Lung (tissue), 12 donors: ENCODE data around the gene RASA3. TPM values are rescaled to one million over a fixed set of nuclear protein-coding genes. Genes with fewer than 3 reads are reported as not detected.

Source experiments
- ATAC-seq: fragments of 200-7000 bp; cut with Tn5 transposase; one replicate; pipeline ENCODE4 v1.9.1; 2020; ENCODE audit warnings: moderate number of reproducible peaks; ENCODE audit not compliant: insufficient read depth, low FRiP score
- DNase-seq, 3 donors: peaks; one replicate each; pipeline ENCODE4 v3.0.0-alpha.2; 2013 to 2017
- H3K27ac ChIP-seq, 2 donors: one replicate each; pipeline ENCODE4 v1.5.1; 2013; ENCODE audit warnings: mild to moderate bottlenecking in 2 of 2, moderate library complexity in 2 of 2, control low read depth in 1 of 2, inconsistent platforms in 1 of 2, low read depth in 1 of 2, low read length in 1 of 2
- H3K27me3 ChIP-seq, 3 donors: one replicate each; pipeline ENCODE4 v1.5.1; 2013; ENCODE audit warnings: low read length in 2 of 3; ENCODE audit not compliant: control insufficient read depth in 3 of 3, insufficient read depth in 3 of 3
- H3K36me3 ChIP-seq, 4 donors: one replicate each; pipeline ENCODE4 v1.5.1; 2013; ENCODE audit warnings: low read length in 4 of 4, mild to moderate bottlenecking in 1 of 4, moderate library complexity in 1 of 4; ENCODE audit not compliant: control insufficient read depth in 4 of 4, insufficient read depth in 4 of 4
- H3K4me1 ChIP-seq, 5 donors: one replicate each; pipeline ENCODE4 v1.5.1; 2013; ENCODE audit warnings: low read length in 5 of 5, mild to moderate bottlenecking in 2 of 5, moderate library complexity in 1 of 5; ENCODE audit not compliant: control insufficient read depth in 5 of 5, insufficient read depth in 5 of 5
- H3K4me3 ChIP-seq: one replicate; pipeline ENCODE4 v1.5.1; 2013; ENCODE audit warnings: mild to moderate bottlenecking, control low read depth, moderate library complexity
- H3K9ac ChIP-seq, 2 donors: one replicate each; pipeline ENCODE4 v1.5.1; 2013; ENCODE audit warnings: low read length in 2 of 2, control low read depth in 1 of 2; ENCODE audit not compliant: insufficient read depth in 1 of 2
- H3K9me3 ChIP-seq, 4 donors: one replicate each; pipeline ENCODE4 v1.5.1; 2013; ENCODE audit warnings: low read length in 3 of 4, mild to moderate bottlenecking in 1 of 4, moderate library complexity in 1 of 4; ENCODE audit not compliant: control insufficient read depth in 4 of 4, insufficient read depth in 3 of 4
- WGBS, 2 donors: extraction: QIAGEN DNeasy Blood & Tissue Kit; methylation state at CpG; one replicate each; pipeline ENCODE4 v1.1.7; 2013; 5-methylcytosine and 5-hydroxymethylcytosine counted together
- polyA plus RNA-seq, 2 donors: library from polyadenylated mRNA; stranded (reverse); fragments of 200-250 nt; gene quantifications; one replicate each; pipeline ENCODE4 v1.2.1, GENCODE V29; 2013
- total RNA-seq, 2 donors: library from RNA; depleted of rRNA in 1 of 2; stranded (reverse); fragments of >200 nt in 1 of 2; gene quantifications; one replicate each; pipeline ENCODE4 v1.2.1, GENCODE V29; 2014 to 2021
- TF ChIP-seq, protein P1 (sequence below): IDR thresholded peaks from 2 replicates; pipeline ENCODE4 v1.5.1; 2012; ENCODE audit warnings: mild to moderate bottlenecking; ENCODE audit errors: control extremely low read depth, extremely low read depth
- donor health status: control.
- donor health status: control.
- donor health status: Bipolar disorder and iron deficiency.
- donor health status: healthy.
- donor health status: DM: yes; HTN: yes; CAD: no.

The RASA3 gene
- total and polyA plus RNA-seq, 4 donors, result 7.4 to 22.8 (median 16.2) TPM

DNA sequence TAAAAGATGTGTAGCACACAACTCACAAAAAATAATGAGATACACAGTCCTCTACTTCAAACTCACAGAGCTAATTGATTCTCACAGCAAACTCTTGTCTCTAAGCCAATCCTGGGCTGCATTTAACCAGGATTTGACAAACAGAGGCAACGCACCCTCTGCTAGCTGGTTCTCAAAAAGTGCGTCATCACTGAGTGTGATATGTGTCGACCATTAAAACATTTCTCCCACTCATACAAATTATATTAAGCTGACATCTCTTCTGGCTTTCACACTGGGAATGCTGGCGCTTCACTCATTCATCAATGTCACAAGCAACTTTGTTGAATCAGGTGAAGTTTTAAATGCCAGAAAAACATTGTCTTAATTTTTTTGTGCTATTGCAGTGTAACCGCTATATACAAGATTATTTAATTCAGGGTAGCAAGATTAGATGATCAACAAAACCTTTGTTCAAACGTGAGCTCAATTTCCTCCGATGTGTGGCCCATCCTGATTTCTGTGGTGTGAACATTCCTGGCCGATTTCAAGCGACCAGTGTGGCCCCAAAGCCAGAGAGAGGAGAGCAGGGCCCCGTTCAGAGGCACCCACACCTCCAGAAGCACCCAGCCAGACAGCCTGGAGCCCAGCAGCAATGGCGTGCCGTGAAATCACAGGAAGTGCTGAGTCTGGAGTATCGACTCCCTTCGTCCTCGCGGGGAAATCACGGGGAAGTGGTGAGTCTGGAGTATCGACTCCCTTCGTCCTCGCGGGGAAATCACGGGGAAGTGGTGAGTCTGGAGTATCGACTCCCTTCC is 49.4 kb downstream of the RASA3 start:
- Histone ChIP-seq H3K27ac (no peak overlapping the region), H3K9ac (no peak overlapping the region), H3K4me1 (peaks cover 0 to 7% (median 0%) of the 10 kb centered on the region in 5 donors), H3K9me3 (no peaks in the 10 kb centered on the region), H3K27me3 (no peaks in the 10 kb centered on the region), H3K4me3 (no peak overlapping the region), H3K36me3 (peaks cover 0 to 4% (median 0%) of the 10 kb centered on the region in 4 donors)
- 87 to 90% methylated on average over 23 of the region's 23 CpGs for WGBS, 2 donors
- ATAC-seq, result no peak
- peak in 1 of 3 donors; percentile 3 for DNase-seq
- TF ChIP-seq, protein P1, sequence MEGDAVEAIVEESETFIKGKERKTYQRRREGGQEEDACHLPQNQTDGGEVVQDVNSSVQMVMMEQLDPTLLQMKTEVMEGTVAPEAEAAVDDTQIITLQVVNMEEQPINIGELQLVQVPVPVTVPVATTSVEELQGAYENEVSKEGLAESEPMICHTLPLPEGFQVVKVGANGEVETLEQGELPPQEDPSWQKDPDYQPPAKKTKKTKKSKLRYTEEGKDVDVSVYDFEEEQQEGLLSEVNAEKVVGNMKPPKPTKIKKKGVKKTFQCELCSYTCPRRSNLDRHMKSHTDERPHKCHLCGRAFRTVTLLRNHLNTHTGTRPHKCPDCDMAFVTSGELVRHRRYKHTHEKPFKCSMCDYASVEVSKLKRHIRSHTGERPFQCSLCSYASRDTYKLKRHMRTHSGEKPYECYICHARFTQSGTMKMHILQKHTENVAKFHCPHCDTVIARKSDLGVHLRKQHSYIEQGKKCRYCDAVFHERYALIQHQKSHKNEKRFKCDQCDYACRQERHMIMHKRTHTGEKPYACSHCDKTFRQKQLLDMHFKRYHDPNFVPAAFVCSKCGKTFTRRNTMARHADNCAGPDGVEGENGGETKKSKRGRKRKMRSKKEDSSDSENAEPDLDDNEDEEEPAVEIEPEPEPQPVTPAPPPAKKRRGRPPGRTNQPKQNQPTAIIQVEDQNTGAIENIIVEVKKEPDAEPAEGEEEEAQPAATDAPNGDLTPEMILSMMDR, result no peak

DNA sequence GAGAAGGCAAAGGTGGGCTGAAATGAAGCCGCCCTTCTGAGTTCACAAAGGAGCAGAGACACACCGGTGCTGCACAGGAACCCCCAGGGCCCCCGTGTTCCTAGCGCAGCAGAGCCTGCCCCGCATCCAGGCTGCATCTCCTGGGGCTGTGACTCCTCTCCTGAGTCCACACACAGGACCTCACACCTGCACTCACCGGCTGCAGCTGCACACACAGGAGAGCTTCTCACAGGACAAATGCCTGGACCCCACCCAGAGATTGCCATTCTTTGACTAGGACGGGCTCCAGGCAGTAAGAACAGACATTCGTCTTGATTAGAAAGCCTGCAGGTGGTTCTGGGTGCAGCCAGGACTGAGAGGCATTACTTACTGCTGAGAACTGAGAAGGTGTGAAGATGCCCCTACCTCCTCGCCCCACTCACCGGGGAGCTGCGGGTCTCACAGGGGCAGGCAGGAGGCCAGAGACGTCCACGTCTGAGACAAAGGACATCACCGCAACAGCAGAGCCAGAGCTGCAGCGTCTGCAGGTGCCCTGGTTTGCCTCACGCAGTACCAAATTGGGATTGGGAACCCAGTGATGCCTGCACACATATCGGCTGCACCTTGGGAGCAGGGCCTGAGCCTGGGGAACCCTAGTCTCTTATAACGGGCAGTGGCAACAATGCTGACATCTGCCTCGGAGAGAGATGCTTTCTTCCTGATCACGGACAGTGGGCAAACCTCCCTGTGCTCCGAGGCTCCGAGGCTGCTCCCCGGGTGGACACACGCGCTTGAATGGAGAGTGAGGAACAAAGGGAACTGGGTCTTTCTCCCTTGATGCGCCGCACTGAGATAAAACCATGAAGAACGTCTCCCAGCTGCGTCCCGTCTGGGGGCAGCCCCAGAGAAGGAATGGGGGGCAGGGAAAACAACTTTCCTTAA is 50.4 kb downstream of the RASA3 start:
- no peak overlapping the region for H3K27ac ChIP-seq
- H3K9ac ChIP-seq, result no peak overlapping the region
- peaks cover 0 to 9% (median 4%) of the 10 kb centered on the region in 5 donors for H3K4me1 ChIP-seq
- H3K36me3 ChIP-seq, result peaks cover 0 to 4% (median 0%) of the 10 kb centered on the region in 4 donors
- WGBS, 2 donors, result 91 to 94% methylated on average over 30 of the region's 30 CpGs
- no peaks in the 10 kb centered on the region for H3K27me3 ChIP-seq
- TF ChIP-seq, protein P1, result no peak
- ATAC-seq (no peak), DNase-seq (peak in 1 of 3 donors; percentile 13)
- no peak overlapping the region for H3K4me3 ChIP-seq
- no peaks in the 10 kb centered on the region for H3K9me3 ChIP-seq

DNA sequence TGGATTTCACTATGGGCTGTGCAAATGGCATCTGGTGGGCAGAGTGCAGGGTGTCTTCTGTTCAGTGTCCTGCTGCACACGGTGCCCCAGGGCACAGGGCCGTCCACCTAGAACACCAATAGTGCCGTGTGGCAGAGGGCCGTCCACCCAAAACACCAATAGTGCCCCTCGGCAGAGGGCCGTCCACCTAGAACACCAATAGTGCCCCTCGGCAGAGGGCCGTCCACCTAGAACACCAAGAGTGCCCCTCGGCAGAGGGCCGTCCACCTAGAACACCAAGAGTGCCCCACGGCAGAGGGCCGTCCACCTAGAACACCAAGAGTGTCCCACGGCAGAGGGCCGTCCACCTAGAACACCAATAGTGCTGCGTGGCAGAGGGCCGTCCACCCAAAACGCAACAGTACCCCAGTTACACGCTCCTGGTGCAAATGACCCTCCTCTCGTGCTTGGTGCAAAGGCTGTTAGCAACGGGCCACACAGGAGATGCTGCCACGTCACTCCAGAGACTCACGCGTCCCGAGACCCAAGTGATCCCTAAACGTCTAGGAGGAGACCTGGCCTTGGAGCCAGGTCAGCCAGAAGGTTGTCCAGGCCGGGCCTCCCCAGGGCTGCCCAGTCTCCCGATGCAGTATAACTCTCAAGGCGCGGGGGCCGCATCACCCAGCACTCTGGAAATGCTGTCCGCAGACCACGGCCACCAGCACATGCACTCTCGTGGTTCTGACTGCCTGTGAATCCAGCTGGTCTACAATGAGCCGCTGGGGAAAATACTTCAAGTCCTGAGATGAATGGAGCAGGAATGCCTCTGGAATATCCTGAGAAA is 51.5 kb downstream of the RASA3 start:
- Histone ChIP-seq H3K4me1 (peaks cover 0 to 14% (median 5%) of the 10 kb centered on the region in 5 donors), H3K27ac (no peak overlapping the region)
- peak in 1 of 3 donors; percentile 11 for DNase-seq

More for the DNA sequence above, 51.5 kb downstream of the RASA3 start:
- no peaks in the 10 kb centered on the region for H3K9me3 ChIP-seq
- H3K9ac ChIP-seq, result no peak overlapping the region
- TF ChIP-seq, protein P1, result no peak
- peaks cover 0 to 4% (median 0%) of the 10 kb centered on the region in 4 donors for H3K36me3 ChIP-seq
- no peaks in the 10 kb centered on the region for H3K27me3 ChIP-seq
- no peak overlapping the region for H3K4me3 ChIP-seq
- 92 to 94% methylated on average over 34 of the region's 34 CpGs for WGBS, 2 donors
- ATAC-seq, result no peak
